SHP77 treated with DMSO at 0.1 percent for 48 hours (cell line): ENCODE data around the gene XBP1.
A peak's percentile ranks its signal among the peaks of the same experiment; 100 is the strongest.
"Not testable (repeated sequence)": the region's sequence is repeated elsewhere in the genome, so short reads cannot be mapped to it uniquely, and the experiment has no call there.

Source experiments
- DNase-seq: peaks from one replicate; lab custom pipeline; 2025; lab: John Stamatoyannopoulos, UW

Gene XBP1

DNA sequence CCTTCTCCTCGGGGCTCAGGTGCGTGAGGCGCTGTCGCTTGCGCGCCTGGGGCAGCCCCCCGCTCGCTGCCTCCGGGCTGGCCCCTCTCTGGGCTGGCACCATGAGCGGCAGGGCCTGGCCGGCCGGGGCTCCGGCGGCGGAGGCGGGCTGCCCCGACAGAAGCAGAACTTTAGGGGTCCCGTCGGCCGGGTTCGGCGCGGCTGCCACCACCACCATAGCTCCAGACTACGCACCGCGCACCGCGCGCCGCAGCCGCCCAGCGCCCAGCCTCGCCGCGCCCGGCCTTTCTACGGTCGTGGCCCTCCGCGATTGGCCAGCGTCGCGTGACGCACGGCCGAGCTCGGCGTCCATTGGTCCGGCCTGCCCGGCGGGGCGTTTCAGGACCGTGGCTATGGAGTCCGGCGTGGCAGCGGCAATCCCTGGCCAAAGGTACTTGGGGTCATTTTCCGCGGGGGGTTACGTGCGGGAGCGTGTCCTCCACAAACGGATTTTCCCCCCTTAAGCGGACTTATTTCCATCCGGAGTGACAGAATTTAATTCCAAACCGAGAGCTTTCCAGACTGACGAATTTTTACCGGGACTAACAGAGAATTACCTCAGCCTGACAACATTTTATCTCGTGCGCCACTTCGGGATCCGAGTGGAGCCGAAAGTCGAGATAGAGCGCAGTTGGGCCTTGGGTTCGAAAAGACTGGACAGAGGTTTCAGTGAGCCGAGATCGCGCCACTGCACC is at the start of gene XBP1:
TSS of gene XBP1 (minus strand) at position 262 of the 734 bp plus-strand sequence.
- peak; percentile 86 for DNase-seq

DNA sequence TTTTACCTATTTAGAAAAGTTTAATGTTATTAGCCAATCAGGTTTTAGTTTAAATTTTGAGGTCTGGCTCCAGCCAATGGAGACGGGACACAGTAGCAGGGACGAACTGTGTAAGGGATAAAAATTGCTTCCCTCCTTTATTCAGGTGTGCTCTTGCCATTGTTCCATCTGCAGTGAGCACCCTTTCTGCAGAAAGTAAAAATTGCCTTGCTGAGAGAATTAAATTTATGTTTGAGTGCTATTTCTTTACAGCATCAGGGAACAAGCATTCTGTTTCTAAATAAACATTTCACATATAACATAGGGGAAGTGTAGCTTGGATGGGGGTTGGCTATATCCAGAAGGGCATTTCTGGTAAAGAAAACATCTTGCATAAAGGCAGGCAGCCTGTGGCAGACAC is 46.6 kb upstream of the XBP1 start:
- no peak for DNase-seq

DNA sequence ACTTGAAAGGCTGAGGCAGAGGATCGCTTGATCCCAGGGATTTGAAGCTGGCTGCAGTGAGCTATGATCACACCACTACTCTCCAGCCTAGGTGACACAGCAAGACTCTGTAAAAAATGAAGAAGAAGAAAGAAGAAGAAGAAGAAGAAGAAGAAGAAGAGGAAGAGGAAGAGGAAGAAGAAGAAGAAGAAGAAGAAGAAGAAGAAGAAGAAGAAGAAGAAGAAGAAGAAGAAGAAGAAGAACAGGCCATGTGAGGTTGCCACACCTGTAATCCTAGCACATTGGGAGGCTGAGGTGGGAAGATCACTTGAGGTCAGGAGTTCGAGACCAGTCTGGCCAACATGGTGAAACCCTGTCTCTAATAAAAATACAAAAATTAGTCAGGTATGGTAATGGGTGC is 43.9 kb upstream of the XBP1 start:
- not testable (repeated sequence) for DNase-seq

DNA sequence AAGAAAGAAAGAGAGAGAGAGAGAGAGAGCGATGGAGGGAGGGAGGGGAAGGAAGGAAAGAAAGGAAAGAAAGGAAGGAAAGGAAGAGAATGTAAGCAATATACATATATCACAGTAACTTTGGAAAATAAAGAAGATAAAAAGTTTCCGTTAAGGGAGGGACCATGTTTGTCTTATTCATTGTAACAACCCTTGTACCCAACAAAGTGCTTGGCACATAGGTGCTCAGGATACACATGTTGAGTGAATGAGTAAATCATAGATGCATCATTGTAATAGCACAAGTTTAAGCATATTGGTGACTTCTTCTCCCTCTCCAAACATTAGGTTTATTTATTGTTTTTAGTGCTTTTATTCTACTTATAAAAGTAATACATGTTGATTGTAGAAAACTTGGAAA is 43.3 kb upstream of the XBP1 start:
- DNase-seq, result no peak

DNA sequence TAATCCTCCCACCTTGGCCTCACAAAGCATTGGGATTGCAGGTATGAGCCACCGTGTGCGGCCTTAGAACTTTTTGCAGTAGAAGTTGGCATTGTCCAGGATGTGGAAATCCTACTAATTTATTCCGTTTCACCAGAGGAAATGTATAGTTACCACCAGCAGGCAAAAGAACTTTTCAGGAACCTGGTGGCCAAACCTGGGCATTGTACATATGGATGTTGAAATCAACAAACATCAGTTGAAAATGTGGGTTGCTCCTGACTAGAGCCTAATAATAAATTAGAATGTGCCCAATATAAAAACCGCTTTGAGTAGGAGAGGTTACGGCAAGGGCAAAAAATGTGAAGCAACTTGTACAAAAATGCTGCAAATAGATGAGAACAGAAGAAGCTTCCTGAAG is 40.7 kb upstream of the XBP1 start:
- no peak for DNase-seq

DNA sequence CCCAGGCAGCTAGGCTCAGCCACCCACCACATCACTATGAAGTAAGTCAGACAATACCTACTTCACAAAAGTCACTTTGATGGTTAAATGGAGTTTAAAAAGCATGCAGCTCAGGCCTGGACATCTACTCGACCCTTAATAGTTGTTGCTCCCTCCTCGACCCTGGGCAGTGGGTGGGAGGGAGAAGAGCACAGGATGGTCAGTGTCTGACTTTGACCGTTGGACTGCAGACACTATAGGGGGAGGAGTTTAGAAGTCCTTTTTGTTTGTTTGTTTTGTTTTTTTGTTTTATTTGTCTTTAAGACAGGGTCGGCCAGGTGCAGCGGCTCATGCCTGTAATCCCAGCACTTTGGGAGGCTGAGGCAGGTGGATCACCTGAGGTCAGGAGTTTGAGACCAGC is 38.6 kb upstream of the XBP1 start:
- no peak for DNase-seq

DNA sequence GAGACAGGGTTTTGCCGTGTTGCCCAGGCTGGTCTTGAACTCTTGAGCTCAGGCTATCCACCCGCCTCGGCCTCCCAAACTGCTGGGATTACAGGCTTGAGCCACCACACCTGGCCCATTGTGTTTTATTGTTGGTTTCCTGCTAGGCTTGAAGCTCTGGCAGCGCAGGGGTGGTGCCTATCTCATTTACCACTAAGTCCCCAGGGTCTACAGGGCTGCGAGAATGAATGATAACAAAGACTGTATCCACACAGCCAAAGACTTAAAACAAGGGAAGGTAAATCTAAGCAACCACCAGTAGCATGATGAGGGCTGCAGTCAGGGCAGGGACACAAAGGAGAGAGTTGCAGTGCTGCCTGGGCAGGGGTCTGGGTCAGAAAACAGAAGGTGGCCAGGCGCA is 37.3 kb upstream of the XBP1 start:
- DNase-seq, result no peak

DNA sequence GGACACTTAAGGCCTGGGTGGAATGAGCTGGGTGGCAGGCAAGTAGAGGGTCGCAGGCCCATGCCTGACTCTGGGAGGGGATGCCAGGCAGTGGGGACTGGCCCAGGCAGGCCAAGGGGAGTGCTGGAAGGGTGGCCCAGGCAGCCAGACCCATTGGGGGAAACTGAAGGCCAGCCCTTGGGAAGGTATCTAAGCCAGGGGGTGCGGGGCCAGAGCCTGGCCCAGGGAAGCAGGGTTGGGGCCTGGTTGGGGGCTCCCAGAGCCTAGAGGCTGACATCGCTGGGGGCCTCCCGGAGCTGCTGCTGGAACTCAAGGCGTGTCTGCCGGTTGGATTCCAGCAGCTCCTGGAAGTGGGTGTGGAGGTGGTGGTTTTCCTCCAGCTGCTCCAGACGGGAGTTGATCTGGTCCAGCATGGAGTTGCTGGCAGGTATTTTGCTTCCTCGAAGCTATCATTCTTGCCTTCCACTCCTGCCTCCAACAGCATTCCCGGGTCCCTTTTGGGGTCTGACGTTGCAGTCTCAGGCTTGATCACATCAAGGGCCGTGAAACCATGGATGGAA is 35.3 kb upstream of the XBP1 start:
- no peak for DNase-seq

DNA sequence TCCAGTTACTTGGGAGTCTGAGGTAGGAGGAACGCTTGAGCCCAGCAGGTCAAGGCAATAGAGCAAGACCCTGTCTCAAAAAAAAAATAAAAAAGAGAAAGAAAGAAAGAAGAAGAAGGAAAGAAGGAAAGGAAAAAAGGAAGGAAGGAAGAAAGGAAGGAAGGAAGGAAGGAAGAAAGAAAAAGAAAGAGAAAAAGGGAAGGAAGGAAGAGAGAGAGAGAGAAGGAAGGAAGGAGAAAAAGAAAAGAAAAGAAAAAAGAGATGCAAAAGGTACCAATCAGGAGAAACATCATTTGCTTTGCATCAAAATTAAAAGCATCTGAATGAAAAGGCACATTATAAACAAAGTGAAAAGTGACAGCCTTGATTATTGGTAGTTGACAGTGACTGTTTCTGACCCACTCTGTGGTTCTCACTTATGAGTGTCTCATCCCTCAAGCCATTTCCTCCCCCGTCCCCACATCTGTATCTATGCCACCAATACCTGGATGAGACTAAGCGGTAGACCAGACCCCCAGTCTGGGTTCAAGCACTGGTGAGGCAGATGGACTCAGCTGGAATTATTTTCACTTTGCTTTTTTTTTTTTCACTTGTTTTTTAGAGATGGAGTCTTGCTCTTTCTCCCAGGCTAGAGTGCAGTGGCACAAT is 33.0 kb upstream of the XBP1 start:
- no peak for DNase-seq

DNA sequence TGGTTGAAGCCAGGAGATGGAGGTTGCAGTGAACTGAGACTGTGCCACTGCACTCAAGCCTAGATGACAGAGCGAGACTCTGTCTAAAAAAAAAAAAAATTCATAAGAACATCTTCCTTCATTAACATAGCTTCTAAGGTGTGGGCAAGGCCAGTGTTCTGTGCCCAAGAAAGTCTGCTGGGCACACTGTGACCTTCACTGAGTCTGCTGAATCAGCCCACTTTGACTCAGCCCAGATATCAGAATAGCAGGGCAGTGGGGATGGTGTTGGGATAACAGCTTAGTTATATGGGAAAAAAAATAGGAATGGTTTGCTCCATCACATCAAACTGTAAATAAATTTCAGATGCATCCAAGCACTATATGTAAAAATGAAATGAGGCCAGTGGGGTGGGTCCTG is 32.4 kb upstream of the XBP1 start:
- DNase-seq, result no peak

DNA sequence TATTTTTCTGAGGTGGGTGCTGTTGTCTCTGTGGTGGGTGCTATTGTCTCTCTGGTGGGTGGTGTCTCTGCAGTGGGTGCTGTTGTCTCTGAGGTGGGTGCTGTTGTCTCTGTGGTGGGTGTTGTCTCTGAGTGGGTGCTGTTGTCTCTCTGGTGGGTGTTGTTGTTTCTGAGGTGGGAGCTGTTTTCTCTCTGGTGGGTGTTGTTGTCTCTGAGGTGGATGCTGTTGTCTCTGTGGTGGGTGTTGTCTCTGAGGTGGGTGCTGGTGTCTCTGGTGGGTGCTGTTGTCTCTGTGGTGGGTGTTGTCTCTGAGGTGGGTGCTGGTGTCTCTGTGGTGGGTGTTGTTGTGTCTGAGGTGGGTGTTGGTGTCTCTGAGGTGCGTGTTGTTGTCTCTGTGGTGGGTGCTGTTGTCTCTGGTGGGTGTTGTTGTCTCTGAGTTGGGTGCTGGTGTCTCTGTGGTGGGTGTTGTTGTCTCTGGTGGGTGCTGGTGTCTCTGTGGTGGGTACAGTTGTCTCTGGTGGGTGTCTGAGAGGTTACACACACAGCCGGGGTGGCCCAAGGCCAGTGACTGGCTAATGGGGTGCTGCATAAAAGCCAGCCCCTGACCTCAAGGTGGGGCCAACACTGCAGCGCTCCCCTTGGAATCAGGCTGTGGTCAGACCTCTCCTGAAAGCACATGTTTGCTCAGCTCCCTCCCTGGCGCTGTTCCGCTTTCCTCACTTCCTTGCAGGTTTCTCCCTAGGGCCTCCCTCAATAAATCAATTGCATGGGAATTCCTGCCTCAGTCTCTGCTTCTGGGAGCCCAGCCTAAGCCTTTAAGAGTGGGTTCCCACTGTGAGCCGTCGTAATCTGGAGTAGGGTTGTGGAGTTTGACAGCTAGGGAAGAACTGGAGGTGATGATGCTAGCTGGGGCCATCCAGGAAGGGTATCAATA is 31.0 kb upstream of the XBP1 start:
- no peak for DNase-seq

DNA sequence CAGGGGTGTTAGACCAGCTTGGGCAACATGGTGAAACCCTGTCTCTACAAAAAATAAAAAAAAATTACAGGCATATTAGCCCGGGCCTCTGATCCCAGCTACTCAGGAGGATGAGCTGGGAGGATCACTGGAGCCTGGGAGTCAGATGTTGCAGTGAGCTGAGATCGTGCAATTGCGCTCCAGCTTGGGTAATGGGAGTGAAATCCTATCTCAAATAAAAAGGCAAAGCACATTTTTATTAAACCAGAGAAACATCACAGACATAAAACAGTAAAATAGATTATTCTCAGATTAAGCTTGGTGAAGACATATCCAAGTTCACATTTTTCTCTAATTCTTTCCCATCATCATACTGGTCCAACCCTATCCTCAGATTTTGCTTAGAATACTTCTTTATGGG is 30.1 kb upstream of the XBP1 start:
- DNase-seq, result no peak

DNA sequence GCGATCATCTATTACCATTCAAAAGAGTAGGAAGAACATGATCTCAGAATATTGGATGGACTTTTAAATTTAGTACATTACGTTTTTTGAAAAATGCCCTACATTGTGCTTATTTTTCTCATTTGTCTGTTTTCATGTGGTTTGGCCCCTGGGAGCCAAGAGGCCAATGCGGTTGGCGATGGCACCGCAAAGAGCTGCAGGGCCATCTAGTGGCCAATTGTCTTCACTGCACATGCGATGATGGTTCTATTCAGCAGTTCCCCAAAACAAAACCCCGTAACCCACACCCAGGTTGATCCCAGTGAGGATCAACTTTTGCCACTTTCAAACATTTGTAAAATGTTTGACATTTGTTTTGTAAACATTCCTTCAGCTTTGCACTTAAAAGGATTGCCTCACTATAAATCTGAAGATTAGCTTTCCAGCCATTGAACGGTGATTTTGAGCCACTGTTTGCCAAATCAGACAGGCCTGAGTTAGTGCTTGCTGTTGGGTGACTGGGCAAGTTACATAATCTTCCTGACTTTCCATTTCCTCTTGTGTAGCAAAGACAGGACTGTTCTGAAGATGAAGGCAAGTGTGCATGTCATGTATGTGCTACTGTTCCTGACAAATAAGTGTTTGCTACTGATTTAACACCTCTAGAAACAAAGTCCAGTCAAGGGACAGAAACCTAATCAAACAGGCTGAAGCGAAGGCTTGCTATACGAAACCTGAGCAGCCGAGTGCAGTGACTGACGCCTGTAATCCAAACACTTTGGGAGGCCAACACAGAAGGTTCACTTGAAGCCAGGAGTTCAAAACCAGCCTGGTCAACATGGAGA is 29.2 kb upstream of the XBP1 start:
- peak; percentile 6 for DNase-seq

DNA sequence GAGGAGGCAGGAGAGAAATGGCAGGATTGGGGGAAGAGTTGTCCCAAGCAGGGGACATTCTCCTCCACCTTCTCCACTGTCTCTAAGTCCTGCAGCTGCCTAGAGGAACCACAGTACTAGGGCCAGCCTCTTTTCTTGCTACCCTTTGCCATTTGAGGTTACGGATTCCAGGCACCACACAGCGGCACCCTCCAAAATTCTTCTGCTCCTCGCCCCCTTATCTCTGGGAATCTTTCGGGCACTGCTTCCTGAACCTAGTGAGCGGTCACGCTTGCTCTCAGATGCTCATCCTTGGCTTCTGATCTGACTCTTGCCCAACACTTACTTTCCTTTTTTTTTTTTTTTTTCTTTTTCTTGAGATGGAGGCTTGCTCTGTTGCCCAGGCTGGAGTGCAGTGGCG is 26.6 kb upstream of the XBP1 start:
- DNase-seq, result no peak

DNA sequence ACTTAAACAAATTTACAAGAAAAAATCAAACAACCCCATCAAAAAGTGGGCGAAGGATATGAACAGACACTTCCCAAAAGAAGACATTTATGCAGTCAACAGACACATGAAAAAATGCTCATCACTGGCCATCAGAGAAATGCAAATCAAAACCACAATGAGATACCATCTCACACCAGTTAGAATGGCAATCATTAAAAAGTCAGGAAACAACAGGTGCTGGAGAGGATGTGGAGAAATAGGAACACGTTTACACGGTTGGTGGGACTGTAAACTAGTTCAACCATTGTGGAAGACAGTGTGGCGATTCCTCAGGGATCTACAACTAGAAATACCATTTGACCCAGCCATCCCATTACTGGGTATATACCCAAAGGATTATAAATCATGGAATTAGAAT is 26.1 kb upstream of the XBP1 start:
- not testable (repeated sequence) for DNase-seq

DNA sequence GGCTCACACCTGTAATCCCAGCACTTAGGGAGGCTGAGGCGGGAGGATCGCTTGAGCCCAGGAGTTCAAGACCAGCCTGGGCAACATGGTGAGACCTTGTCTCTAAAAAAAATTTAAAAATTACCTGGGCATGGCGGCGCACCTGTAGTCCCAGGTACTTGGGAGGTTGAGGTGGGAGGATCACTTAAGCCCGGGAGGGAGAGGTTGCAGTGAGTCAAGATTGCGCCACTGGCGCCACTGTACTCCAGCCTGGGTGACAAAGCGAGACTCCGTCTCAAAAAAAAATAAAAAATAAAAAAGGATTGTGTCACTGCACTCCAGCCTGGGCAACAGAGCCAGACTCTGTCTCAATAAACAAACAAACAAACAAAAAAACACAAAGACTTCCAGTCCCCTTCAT is 24.1 kb upstream of the XBP1 start:
- DNase-seq, result not testable (repeated sequence)

DNA sequence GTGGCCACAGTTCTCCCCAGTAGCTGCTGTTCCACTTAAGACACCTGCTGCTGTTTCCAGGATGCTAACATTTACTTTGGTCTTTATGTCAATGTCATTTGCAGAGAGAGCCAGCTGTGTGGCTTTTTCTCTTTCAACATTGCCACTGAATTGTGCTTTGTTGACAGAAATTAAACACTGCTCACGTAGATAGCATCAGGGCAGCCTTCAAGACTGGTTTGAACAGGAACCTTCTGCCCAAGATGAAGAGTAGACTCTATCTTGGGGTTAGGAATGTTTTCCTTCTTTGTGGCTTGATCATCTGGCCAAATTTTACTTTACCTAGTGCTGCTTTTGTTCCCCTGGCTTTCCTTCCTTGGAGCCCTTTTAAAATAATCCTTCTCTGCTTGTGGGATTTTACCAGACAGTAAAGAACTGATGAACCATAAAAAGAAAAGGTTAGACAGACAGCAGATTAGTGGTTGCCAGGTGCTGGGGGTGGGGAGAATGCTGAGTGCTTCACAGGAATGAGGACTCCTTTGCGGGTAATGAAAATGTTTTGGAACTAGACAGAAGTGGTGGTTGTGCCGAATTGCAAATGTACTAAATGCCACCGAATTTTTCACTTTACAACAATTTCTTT is 22.7 kb upstream of the XBP1 start:
- DNase-seq, result peak; percentile 96

DNA sequence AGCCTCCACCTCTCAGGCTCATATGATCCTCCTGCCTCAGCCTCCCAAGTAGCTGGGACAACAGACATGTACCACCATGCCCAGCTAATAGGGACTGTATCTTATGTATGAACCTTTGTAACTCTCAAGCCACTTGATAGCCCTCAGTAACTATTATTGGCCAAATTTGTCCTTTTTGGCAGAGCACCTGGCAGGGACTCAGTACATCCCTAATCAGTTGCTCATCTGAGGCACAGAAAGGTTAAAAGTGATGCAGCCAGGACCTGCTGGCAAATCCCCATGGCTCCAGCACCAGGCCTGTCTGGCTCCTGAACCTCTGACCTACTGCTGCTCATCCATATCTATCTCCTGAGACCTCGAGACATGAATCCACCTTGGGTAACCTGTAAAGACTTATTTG is 21.1 kb upstream of the XBP1 start:
- DNase-seq, result no peak

DNA sequence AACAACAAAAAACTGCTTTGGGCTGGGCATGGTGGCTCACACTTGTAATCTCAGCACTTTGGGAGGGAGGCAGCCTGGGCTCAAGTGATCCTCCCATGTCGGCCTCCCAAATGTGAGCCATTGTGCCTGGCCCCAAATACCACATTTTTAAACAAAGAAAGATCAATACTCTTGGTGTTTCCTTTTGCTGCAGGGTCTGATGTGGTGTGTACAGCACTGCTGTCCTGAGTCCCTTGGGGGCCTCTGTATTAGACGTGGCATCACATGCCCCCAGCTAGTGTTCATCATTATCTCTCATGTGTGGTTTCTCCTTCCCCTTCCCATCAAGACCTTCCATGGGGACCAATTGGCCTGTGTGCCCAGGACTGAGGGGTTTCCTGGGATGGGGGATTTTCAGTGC is 20.5 kb upstream of the XBP1 start:
- no peak for DNase-seq

DNA sequence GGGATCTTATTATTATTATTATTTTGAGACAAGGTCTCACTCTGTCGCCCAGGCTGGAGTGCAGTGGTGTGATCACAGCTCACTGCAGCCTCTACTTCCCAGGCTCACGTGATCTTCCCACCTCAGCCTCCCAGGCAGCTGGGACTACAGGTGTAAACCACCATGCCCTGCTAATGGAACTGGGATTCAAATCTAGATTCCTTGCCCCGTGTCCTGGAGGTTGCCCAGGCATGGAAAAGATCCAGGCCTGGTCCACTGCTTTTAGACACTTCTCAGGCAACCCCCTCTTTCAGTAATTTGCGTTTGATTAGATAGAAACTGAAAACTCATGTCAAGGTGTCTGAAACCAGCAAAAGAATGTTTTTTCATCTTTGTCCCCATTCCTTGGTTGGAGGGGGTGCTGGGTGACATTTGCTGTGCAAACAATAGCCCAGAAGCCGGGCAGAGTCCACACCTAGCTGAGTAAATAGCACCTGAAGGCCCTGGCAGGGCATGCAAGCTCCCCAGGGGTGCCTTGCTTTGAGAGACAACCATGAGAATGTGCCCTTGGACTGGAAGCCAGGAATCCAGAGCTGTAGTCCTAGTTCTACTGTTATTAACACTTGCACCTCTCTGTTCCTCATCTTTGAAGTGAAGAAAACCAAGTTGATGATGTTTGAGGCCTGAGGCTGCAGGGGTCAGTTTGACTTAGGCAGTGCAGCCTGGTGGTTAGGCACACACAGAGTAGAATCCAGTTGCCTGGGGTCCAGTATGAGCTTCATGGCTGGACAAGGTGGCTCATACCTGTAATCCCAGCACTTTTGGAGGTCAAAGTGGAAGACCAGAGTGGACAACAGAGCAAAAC is 19.1 kb upstream of the XBP1 start:
- DNase-seq, result no peak
